Activated CD4-positive, alpha-beta T cell treated with anti-CD3 and anti-CD28 coated beads for 1 hour (primary cell): ENCODE data around the gene DISC1.

ENCODE experiments used
- DNase-seq: peaks from one replicate; pipeline ENCODE4 v3.0.0-alpha.2; 2020

The DISC1 gene

GRCh38 chr1:232077809-232078208, 451.2 kb downstream of the DISC1 start:
- no peak for DNase-seq

- no peak for DNase-seq
These were observed 458.1 kb downstream of the DISC1 start for GRCh38 chr1:232084584-232085223.

GRCh38 chr1:232090816-232091215, 464.2 kb downstream of the DISC1 start:
- DNase-seq = no peak
